ENCODE results near the gene NUP42.

Gene NUP42

GRCh38 chr7:23234569-23235296 is 52.9 kb downstream of the NUP42 start:
- no peak for DNase-seq (ENCODE audit: low read depth in 2 of 2)

- DNase-seq (ENCODE audit: low read depth in 2 of 2): no peak
Measured at GRCh38 chr7:23235813-23236221, 54.0 kb downstream of the NUP42 start.

- DNase-seq (ENCODE audit: low read depth in 2 of 2): no peak
Measured at GRCh38 chr7:23237000-23237399, 55.2 kb downstream of the NUP42 start.

GRCh38 chr7:23238983-23239652 is 57.3 kb downstream of the NUP42 start:
- no peak for DNase-seq (ENCODE audit: low read depth in 2 of 2)

GRCh38 chr7:23239698-23240097 is 57.9 kb downstream of the NUP42 start:
- no peak for DNase-seq (ENCODE audit: low read depth in 2 of 2)

GRCh38 chr7:23242321-23242720 is 60.5 kb downstream of the NUP42 start:
- no peak for DNase-seq (ENCODE audit: low read depth in 2 of 2)

GRCh38 chr7:23242935-23243334 is 61.1 kb downstream of the NUP42 start:
- DNase-seq (ENCODE audit: low read depth in 2 of 2): no peak

- no peak for DNase-seq (ENCODE audit: low read depth in 2 of 2)
Measured at GRCh38 chr7:23246555-23246954, 64.7 kb downstream of the NUP42 start, which contains the start of gene GPNMB. GPNMB (plus strand) TSS chr7:23246775; CDS start chr7:23246858, 83 bp downstream.

- no peak for DNase-seq (ENCODE audit: low read depth in 2 of 2)
Measured at GRCh38 chr7:23247046-23247602, 65.3 kb downstream of the NUP42 start.

GRCh38 chr7:23247603-23248335 is 65.9 kb downstream of the NUP42 start:
- DNase-seq (ENCODE audit: low read depth in 2 of 2): no peak

- DNase-seq (ENCODE audit: low read depth in 2 of 2): no peak
Measured at GRCh38 chr7:23249486-23249885, 67.6 kb downstream of the NUP42 start.
